ENCODE data around the gene LRRC61.

- TF ChIP-seq CTCF (conservative IDR thresholded peaks at IDR 0.05; ENCODE audit: low read length): no peak
- TF ChIP-seq EZH2phosphoT487 (IDR thresholded peaks at IDR 0.05; ENCODE audit: borderline replicate concordance, low read depth, low read length): no peak
Observed at GRCh38 chr7:150375662-150376521, 52.7 kb downstream of the LRRC61 start.

Measured in OCI-LY7 (cell line).